MM.1S (cell line): ENCODE results near the gene KIF9.

Source experiments
- CTCF ChIP-seq: fragments of 300-600 bp; sonication (generic); IDR thresholded peaks from 2 replicates; pipeline ENCODE4 v1.5.1; 2016; ENCODE audit warnings: antibody characterized with exemption, low read length, mixed read lengths
- EZH2 ChIP-seq: fragments of 300-600 bp; sonication (generic); optimal IDR thresholded peaks from 2 replicates; pipeline ENCODE3; 2017; ENCODE audit warnings: low read depth, mild to moderate bottlenecking, antibody characterized with exemption, low read length, mixed read lengths
- EZH2phosphoT487 ChIP-seq: fragments of 300-600 bp; sonication (generic); IDR thresholded peaks from 2 replicates; pipeline ENCODE4 v1.6.1; 2018; ENCODE audit warnings: antibody characterized with exemption, low read length

DNA sequence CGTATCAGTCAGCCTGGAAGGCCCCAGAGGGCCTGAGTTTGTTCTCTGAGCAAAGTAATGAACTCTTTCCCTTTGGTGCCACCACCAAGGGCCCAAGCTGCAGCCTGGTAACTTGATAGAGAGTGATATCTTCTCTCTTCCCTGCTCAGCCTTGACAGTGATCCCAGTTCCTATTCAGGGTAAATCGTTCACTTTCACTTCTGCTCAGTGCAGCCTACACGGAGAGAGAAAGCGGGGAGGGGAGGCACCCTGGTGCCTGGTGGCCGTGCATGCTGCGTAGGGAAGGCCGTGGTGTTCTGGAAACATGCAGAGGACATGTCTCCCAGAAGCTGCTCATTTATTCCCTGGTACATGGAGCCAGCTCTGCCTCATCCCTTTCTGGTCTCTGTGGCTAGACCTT lies 54.9 kb downstream of the KIF9 start:
- TF ChIP-seq CTCF (no peak), EZH2phosphoT487 (no peak), EZH2 (no peak)
